Measurements from ENCODE around the gene CHORDC1.

GRCh38 chr11:90171359-90171758, 51.5 kb downstream of the CHORDC1 start:
- TF ChIP-seq EZH2phosphoT487 (IDR thresholded peaks at IDR 0.05; ENCODE audit: borderline replicate concordance, low read length): no peak
- TF ChIP-seq EZH2 (IDR thresholded peaks at IDR 0.05; ENCODE audit: low read length, unreplicated experiment): no peak
- TF ChIP-seq CTCF (conservative IDR thresholded peaks at IDR 0.05; ENCODE audit: low read depth, low read length): no peak

Measured in PC-3 (cell line).